HG03025 (cell line): ENCODE data around the gene APRT.
"Not testable (repeated sequence)": the region's sequence is repeated elsewhere in the genome, so short reads cannot be mapped to it uniquely, and the experiment has no call there.

Experiments
- ATAC-seq: cut with Tn5 transposase; IDR thresholded peaks from one replicate; pipeline ENCODE4 v1.9.1; 2021; ENCODE audit warnings: mild to moderate bottlenecking, moderate library complexity; ENCODE audit not compliant: unreplicated experiment, low FRiP score

The APRT gene

GRCh38 chr16:88790312-88791211 is 21.2 kb downstream of the APRT start:
- ATAC-seq, result no peak

- ATAC-seq, result no peak
These were observed 22.1 kb downstream of the APRT start for GRCh38 chr16:88789594-88789993.

GRCh38 chr16:88788749-88789148 is 23.0 kb downstream of the APRT start:
- not testable (repeated sequence) for ATAC-seq

GRCh38 chr16:88787579-88788314 is 24.0 kb downstream of the APRT start:
- ATAC-seq, result no peak

- ATAC-seq, result no peak
These were observed 26.4 kb downstream of the APRT start, which contains the start of gene PIEZO1 for GRCh38 chr16:88785106-88785924. TSS of gene PIEZO1 (minus strand) at chr16:88785220. CDS start at chr16:88784964, 256 bp downstream.

GRCh38 chr16:88784856-88785105 is 26.9 kb downstream of the APRT start:
- ATAC-seq, result no peak

- ATAC-seq, result no peak
These were observed 27.5 kb downstream of the APRT start for GRCh38 chr16:88784074-88784855.

- ATAC-seq, result no peak
These were observed 28.2 kb downstream of the APRT start for GRCh38 chr16:88783391-88784073.

- no peak for ATAC-seq
These were observed 29.0 kb downstream of the APRT start for GRCh38 chr16:88782454-88783390.

- no peak for ATAC-seq
These were observed 30.3 kb downstream of the APRT start for GRCh38 chr16:88781140-88782077.

GRCh38 chr16:88780142-88781062 is 31.3 kb downstream of the APRT start:
- no peak for ATAC-seq

GRCh38 chr16:88779406-88780141 is 32.2 kb downstream of the APRT start:
- no peak for ATAC-seq

- ATAC-seq, result no peak
These were observed 33.1 kb downstream of the APRT start for GRCh38 chr16:88778541-88779065.

GRCh38 chr16:88778271-88778525 is 33.5 kb downstream of the APRT start:
- no peak for ATAC-seq

GRCh38 chr16:88777471-88778270 is 34.1 kb downstream of the APRT start:
- no peak for ATAC-seq
